HG03025 (cell line): ENCODE results near the gene TSR1.

Experiments used
- ATAC-seq: cut with Tn5 transposase; IDR thresholded peaks from one replicate; pipeline ENCODE4 v1.9.1; 2021; ENCODE audit warnings: mild to moderate bottlenecking, moderate library complexity; ENCODE audit not compliant: unreplicated experiment, low FRiP score

TSR1 gene

GRCh38 chr17:2336215-2336851 is at the start of gene TSR1:
Gene TSR1 (minus strand): TSS chr17:2336457. CDS start chr17:2336427, 30 bp downstream.
- ATAC-seq: peak; percentile 61

- ATAC-seq: no peak
Measured at GRCh38 chr17:2385240-2386210, 49.3 kb upstream of the TSR1 start.

GRCh38 chr17:2384439-2385127 is 48.3 kb upstream of the TSR1 start:
- no peak for ATAC-seq

- ATAC-seq: no peak
Measured at GRCh38 chr17:2383628-2384167, 47.4 kb upstream of the TSR1 start.

GRCh38 chr17:2380950-2381649 is 44.8 kb upstream of the TSR1 start:
- ATAC-seq: no peak

- no peak for ATAC-seq
Measured at GRCh38 chr17:2380226-2380922, 44.1 kb upstream of the TSR1 start.

- ATAC-seq: no peak
Measured at GRCh38 chr17:2379489-2380225, 43.4 kb upstream of the TSR1 start.

- no peak for ATAC-seq
Measured at GRCh38 chr17:2378905-2379304, 42.6 kb upstream of the TSR1 start.

GRCh38 chr17:2377659-2378058 is 41.4 kb upstream of the TSR1 start:
- no peak for ATAC-seq

- ATAC-seq: no peak
Measured at GRCh38 chr17:2376107-2376506, 39.9 kb upstream of the TSR1 start.

GRCh38 chr17:2375406-2375805 is 39.1 kb upstream of the TSR1 start:
- ATAC-seq: no peak

GRCh38 chr17:2374549-2375285 is 38.5 kb upstream of the TSR1 start:
- no peak for ATAC-seq

GRCh38 chr17:2373179-2373578 is 36.9 kb upstream of the TSR1 start:
- no peak for ATAC-seq

- ATAC-seq: no peak
Measured at GRCh38 chr17:2372681-2373080, 36.4 kb upstream of the TSR1 start.

- ATAC-seq: no peak
Measured at GRCh38 chr17:2372180-2372579, 35.9 kb upstream of the TSR1 start.

- no peak for ATAC-seq
Measured at GRCh38 chr17:2371183-2372130, 35.2 kb upstream of the TSR1 start.

GRCh38 chr17:2370211-2370589 is 33.9 kb upstream of the TSR1 start:
- no peak for ATAC-seq
